NT2/D1 (cell line): ENCODE results near the gene SLC10A1.

Experiments used
- DNase-seq: peaks from one replicate; pipeline ENCODE4 v3.0.0-alpha.2; 2011; ENCODE audit warnings: low read depth, low spot score
- H3K27me3 ChIP-seq: 2 replicates; pipeline ENCODE4 v1.6.0; 2011; ENCODE audit warnings: mild to moderate bottlenecking; ENCODE audit not compliant: insufficient read length, insufficient read depth
- H3K36me3 ChIP-seq: 2 replicates; pipeline ENCODE4 v1.6.1; 2011; ENCODE audit warnings: mild to moderate bottlenecking, low read length, mixed read lengths; ENCODE audit not compliant: insufficient read depth, insufficient read length
- H3K4me1 ChIP-seq: 2 replicates; pipeline ENCODE4 v1.5.1; 2011; ENCODE audit not compliant: insufficient read depth, insufficient read length
- H3K4me3 ChIP-seq: 2 replicates; pipeline ENCODE4 v1.5.1; 2011; ENCODE audit warnings: low read depth; ENCODE audit not compliant: insufficient read length
- H3K9ac ChIP-seq: 2 replicates; pipeline ENCODE4 v1.6.0; 2011; ENCODE audit warnings: low read depth; ENCODE audit not compliant: insufficient read length
- H3K9me3 ChIP-seq: 2 replicates; pipeline ENCODE4 v1.5.1; 2011; ENCODE audit warnings: mild to moderate bottlenecking, low read length; ENCODE audit not compliant: insufficient read depth
- SUZ12 ChIP-seq: IDR thresholded peaks from 2 replicates; pipeline ENCODE4 v1.6.1; 2011; ENCODE audit not compliant: insufficient read length, insufficient read depth; ENCODE audit errors: extremely low read depth
- YY1 ChIP-seq: IDR thresholded peaks from 2 replicates; pipeline ENCODE4 v1.6.1; 2011; ENCODE audit not compliant: insufficient read length, insufficient read depth
- ZNF274 ChIP-seq: IDR thresholded peaks from 2 replicates; pipeline ENCODE4 v1.6.1; 2011; ENCODE audit warnings: mild to moderate bottlenecking, low read depth, low read length

The SLC10A1 gene

GRCh38 chr14:69768873-69769272, 28.2 kb downstream of the SLC10A1 start:
- H3K4me3 ChIP-seq, result peak overlapping the region; percentile 13
- TF ChIP-seq YY1, result no peak
- H3K9me3 ChIP-seq, result no peaks in the 10 kb centered on the region
- no peak for DNase-seq
- H3K4me1 ChIP-seq, result no peaks in the 10 kb centered on the region
- H3K9ac ChIP-seq, result no peak overlapping the region
- peaks cover 64% of the 10 kb centered on the region for H3K36me3 ChIP-seq
- H3K27me3 ChIP-seq, result no peaks in the 10 kb centered on the region

GRCh38 chr14:69767369-69767999, 29.6 kb downstream of the SLC10A1 start:
- DNase-seq, result peak; percentile 58
- H3K27me3 ChIP-seq, result no peaks in the 10 kb centered on the region
- H3K36me3 ChIP-seq, result peaks cover 50% of the 10 kb centered on the region
- no peaks in the 10 kb centered on the region for H3K9me3 ChIP-seq
- TF ChIP-seq SUZ12 (no peak), YY1 (peak; percentile 78)
- H3K4me1 ChIP-seq, result no peaks in the 10 kb centered on the region
- peak overlapping the region; percentile 96 for H3K4me3 ChIP-seq
- peak overlapping the region; percentile 99 for H3K9ac ChIP-seq

GRCh38 chr14:69766984-69767368, 30.1 kb downstream of the SLC10A1 start, which contains the start of gene SRSF5:
SRSF5 (plus strand) TSS chr14:69767142; CDS start chr14:69768157, 1,015 bp downstream.
- peak; percentile 91 for DNase-seq
- H3K9me3 ChIP-seq, result no peaks in the 10 kb centered on the region
- peak within 1 kb of the TSS; percentile 96 for H3K4me3 ChIP-seq
- peak within 1 kb of the TSS; percentile 99 for H3K9ac ChIP-seq
- TF ChIP-seq SUZ12, result no peak
- TF ChIP-seq YY1, result peak; percentile 90
- H3K27me3 ChIP-seq, result no peaks in the 10 kb centered on the region
- no peaks in the 10 kb centered on the region for H3K4me1 ChIP-seq
- H3K36me3 ChIP-seq, result peaks cover 46% of the 10 kb centered on the region

- Histone ChIP-seq H3K9me3 (no peaks in the 10 kb centered on the region), H3K4me3 (no peak overlapping the region), H3K4me1 (no peaks in the 10 kb centered on the region), H3K9ac (no peak overlapping the region), H3K27me3 (no peaks in the 10 kb centered on the region), H3K36me3 (peaks cover 17% of the 10 kb centered on the region)
- DNase-seq, result no peak
- TF ChIP-seq YY1 (no peak), ZNF274 (no peak)
Observed at GRCh38 chr14:69763761-69764510, 33.1 kb downstream of the SLC10A1 start.

- Histone ChIP-seq H3K27me3 (no peaks in the 10 kb centered on the region), H3K4me3 (no peak overlapping the region), H3K9ac (no peak overlapping the region), H3K4me1 (no peaks in the 10 kb centered on the region), H3K9me3 (no peaks in the 10 kb centered on the region), H3K36me3 (no peaks in the 10 kb centered on the region)
- no peak for TF ChIP-seq YY1
- TF ChIP-seq SUZ12, result no peak
- TF ChIP-seq ZNF274, result no peak
- DNase-seq, result no peak
Observed at GRCh38 chr14:69760810-69761209, 36.2 kb downstream of the SLC10A1 start.

- no peaks in the 10 kb centered on the region for H3K4me1 ChIP-seq
- DNase-seq, result no peak
- H3K4me3 ChIP-seq, result no peak overlapping the region
- no peak overlapping the region for H3K9ac ChIP-seq
- TF ChIP-seq YY1, result no peak
- no peak for TF ChIP-seq ZNF274
- no peak for TF ChIP-seq SUZ12
- no peaks in the 10 kb centered on the region for H3K36me3 ChIP-seq
- H3K9me3 ChIP-seq, result no peaks in the 10 kb centered on the region
- H3K27me3 ChIP-seq, result no peaks in the 10 kb centered on the region
Observed at GRCh38 chr14:69756298-69756697, 40.7 kb downstream of the SLC10A1 start.

- no peaks in the 10 kb centered on the region for H3K36me3 ChIP-seq
- H3K9ac ChIP-seq, result no peak overlapping the region
- H3K4me3 ChIP-seq, result no peak overlapping the region
- no peaks in the 10 kb centered on the region for H3K27me3 ChIP-seq
- no peaks in the 10 kb centered on the region for H3K4me1 ChIP-seq
- no peaks in the 10 kb centered on the region for H3K9me3 ChIP-seq
- DNase-seq, result no peak
- TF ChIP-seq YY1 (no peak), ZNF274 (no peak), SUZ12 (no peak)
Observed at GRCh38 chr14:69755784-69756183, 41.3 kb downstream of the SLC10A1 start.

- TF ChIP-seq YY1, result no peak
- TF ChIP-seq ZNF274, result no peak
- TF ChIP-seq SUZ12, result no peak
- H3K27me3 ChIP-seq, result no peaks in the 10 kb centered on the region
- no peak overlapping the region for H3K4me3 ChIP-seq
- no peak for DNase-seq
- H3K36me3 ChIP-seq, result no peaks in the 10 kb centered on the region
- no peak overlapping the region for H3K9ac ChIP-seq
- no peaks in the 10 kb centered on the region for H3K4me1 ChIP-seq
- no peaks in the 10 kb centered on the region for H3K9me3 ChIP-seq
Observed at GRCh38 chr14:69755296-69755695, 41.7 kb downstream of the SLC10A1 start.
